Measurements from ENCODE around the gene ITGB3. TPM values are rescaled to one million over a fixed set of nuclear protein-coding genes. Genes with fewer than 3 reads are reported as not detected.

The ITGB3 gene
- total RNA-seq, 1 experiment from 2014 or later: 0.48 TPM

DNA sequence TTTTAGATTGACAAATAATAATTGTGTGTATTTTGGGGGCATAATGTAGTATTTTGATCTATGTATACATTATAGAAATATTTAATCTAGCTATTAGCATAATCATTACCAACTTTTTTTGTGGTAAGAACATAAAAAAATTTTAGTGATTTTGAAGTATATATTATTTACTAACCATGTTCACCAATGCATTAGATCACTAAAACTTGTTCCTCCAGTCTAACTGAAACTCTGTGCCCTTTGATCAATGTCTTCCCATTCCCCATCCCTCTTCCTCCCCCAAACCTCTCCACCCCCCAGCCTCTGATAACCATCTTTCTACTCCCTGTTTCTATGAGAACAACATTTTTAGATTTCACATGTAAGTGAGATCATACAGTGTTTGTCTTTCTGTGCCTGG lies 78.7 kb downstream of the ITGB3 start:
- peaks cover 23% of the 10 kb centered on the region for H3K9me3 Mint-ChIP-seq (ENCODE audit: unreplicated experiment)
- Histone ChIP-seq H3K36me3 (ENCODE audit: control insufficient read depth, insufficient read depth, low read length) (no peaks in the 10 kb centered on the region), H3K4me1 (peaks cover 14% of the 10 kb centered on the region), H3K4me3 (ENCODE audit: low read depth, low read length) (no peak overlapping the region), H3K27me3 (replicated peaks; ENCODE audit: control insufficient read depth, insufficient read depth, low read length) (no peaks in the 10 kb centered on the region), H3K9me3 (no peaks in the 10 kb centered on the region)
- DNase-seq: no peak
- TF ChIP-seq, protein P1, sequence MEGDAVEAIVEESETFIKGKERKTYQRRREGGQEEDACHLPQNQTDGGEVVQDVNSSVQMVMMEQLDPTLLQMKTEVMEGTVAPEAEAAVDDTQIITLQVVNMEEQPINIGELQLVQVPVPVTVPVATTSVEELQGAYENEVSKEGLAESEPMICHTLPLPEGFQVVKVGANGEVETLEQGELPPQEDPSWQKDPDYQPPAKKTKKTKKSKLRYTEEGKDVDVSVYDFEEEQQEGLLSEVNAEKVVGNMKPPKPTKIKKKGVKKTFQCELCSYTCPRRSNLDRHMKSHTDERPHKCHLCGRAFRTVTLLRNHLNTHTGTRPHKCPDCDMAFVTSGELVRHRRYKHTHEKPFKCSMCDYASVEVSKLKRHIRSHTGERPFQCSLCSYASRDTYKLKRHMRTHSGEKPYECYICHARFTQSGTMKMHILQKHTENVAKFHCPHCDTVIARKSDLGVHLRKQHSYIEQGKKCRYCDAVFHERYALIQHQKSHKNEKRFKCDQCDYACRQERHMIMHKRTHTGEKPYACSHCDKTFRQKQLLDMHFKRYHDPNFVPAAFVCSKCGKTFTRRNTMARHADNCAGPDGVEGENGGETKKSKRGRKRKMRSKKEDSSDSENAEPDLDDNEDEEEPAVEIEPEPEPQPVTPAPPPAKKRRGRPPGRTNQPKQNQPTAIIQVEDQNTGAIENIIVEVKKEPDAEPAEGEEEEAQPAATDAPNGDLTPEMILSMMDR (IDR thresholded peaks at IDR 0.05; ENCODE audit: insufficient read depth in 1 of 2, low read depth in 1 of 2, low read length in 1 of 2, severe bottlenecking in 1 of 2, unreplicated experiment in 1 of 2): no peak
- no TSS peak for BruUV-seq (replicated peaks)
- ChIA-PET CTCF (no interaction called here), POLR2A (no interaction called here)
- no peaks in the 10 kb centered on the region for H3K27me3 Mint-ChIP-seq (ENCODE audit: insufficient read depth, unreplicated experiment)
- no peak overlapping the region for H3K4me3 Mint-ChIP-seq (ENCODE audit: unreplicated experiment)
- intact Hi-C loops (cut with micrococcal nuclease; ENCODE audit: unreplicated experiment): no loop called here
- peaks cover 30% of the 10 kb centered on the region for H3K4me1 Mint-ChIP-seq (ENCODE audit: low read depth, unreplicated experiment)
- no peak overlapping the region for H3K27ac Mint-ChIP-seq (ENCODE audit: unreplicated experiment)
- peaks cover 9% of the 10 kb centered on the region for H3K36me3 Mint-ChIP-seq (ENCODE audit: insufficient read depth, unreplicated experiment)

DNA sequence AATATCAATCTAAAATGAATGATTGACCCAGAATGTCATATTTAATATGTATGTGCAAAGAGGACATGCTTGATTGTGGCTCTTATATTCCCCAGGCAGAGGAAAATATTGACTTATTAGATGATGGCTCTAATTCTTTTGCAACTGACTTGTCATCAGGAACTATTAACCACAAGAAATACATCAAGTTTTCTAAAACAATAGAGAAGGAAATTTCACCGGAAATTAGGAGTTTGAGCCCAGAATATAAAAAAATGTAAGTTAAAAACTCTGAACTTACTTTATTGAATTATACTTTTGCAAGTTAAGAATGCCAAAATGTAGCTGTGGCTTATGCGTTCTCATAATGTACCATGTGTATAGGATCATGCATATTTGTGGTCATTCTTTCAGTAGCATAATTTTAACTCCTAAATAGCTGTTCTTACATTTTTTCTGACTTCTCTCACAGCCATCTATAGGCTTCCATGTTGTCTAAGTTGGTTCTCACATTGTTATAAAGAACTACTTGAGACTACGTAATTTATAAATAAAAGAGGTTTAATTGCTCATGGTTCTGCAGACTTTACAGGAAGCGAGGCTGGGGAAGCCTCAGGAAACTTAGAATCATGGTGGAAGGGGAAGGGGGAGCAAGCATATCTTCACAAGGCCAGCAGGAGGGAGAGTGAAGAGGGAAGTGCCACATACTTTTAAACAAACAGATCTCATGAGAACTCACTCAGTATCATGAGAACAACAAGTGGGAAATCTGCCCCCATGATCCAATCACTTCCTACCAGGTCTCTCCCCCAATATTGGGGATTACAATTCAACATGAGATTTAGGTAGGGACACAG lies 81.7 kb downstream of the ITGB3 start:
- Histone ChIP-seq H3K36me3 (ENCODE audit: control insufficient read depth, insufficient read depth, low read length) (no peaks in the 10 kb centered on the region), H3K4me1 (no peaks in the 10 kb centered on the region), H3K9me3 (no peaks in the 10 kb centered on the region), H3K27me3 (replicated peaks; ENCODE audit: control insufficient read depth, insufficient read depth, low read length) (no peaks in the 10 kb centered on the region), H3K4me3 (ENCODE audit: low read depth, low read length) (no peak overlapping the region)
- TF ChIP-seq, protein P1 (IDR thresholded peaks at IDR 0.05; ENCODE audit: insufficient read depth in 1 of 2, low read depth in 1 of 2, low read length in 1 of 2, severe bottlenecking in 1 of 2, unreplicated experiment in 1 of 2): no peak
- H3K4me1 Mint-ChIP-seq (ENCODE audit: low read depth, unreplicated experiment): peaks cover 8% of the 10 kb centered on the region
- H3K4me3 Mint-ChIP-seq (ENCODE audit: unreplicated experiment): no peak overlapping the region
- no TSS peak for BruUV-seq (replicated peaks)
- H3K27me3 Mint-ChIP-seq (ENCODE audit: insufficient read depth, unreplicated experiment): no peaks in the 10 kb centered on the region
- intact Hi-C loops (cut with micrococcal nuclease; ENCODE audit: unreplicated experiment): no loop called here
- H3K27ac Mint-ChIP-seq (ENCODE audit: unreplicated experiment): no peak overlapping the region
- H3K36me3 Mint-ChIP-seq (ENCODE audit: insufficient read depth, unreplicated experiment): peaks cover 13% of the 10 kb centered on the region
- CTCF ChIA-PET: interaction anchor here (0.7 kb wide), 1 partner anchor 13 kb away, joined by 3 read pairs; no protein-coding TSS in a partner anchor
- H3K9me3 Mint-ChIP-seq (ENCODE audit: unreplicated experiment): peaks cover 23% of the 10 kb centered on the region
- DNase-seq: no peak
- POLR2A ChIA-PET: no interaction called here

DNA sequence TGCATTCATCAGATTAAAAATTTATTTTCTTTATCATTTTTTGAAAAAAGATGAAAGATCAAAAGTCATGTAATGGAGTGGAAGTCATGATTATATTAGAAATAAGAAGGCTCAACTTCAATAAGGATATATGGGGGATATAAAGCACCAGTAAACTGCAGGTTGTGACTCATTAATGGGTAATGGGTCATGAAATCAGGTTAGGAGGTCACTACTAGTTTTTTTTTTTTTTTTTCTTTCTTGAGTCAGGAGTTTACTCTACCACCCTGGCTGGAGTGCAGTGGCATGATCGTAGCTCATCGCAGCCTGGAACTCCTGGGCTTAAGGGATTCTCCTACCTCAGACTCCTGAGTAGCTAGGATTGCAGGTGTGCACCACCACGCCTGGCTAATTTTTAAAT lies 84.4 kb downstream of the ITGB3 start:
- intact Hi-C loops (cut with micrococcal nuclease; ENCODE audit: unreplicated experiment): no loop called here
- no peaks in the 10 kb centered on the region for H3K27me3 Mint-ChIP-seq (ENCODE audit: insufficient read depth, unreplicated experiment)

More for the DNA sequence above, 84.4 kb downstream of the ITGB3 start:
- BruUV-seq (replicated peaks): no TSS peak
- Histone ChIP-seq H3K36me3 (ENCODE audit: control insufficient read depth, insufficient read depth, low read length) (no peaks in the 10 kb centered on the region), H3K27me3 (replicated peaks; ENCODE audit: control insufficient read depth, insufficient read depth, low read length) (no peaks in the 10 kb centered on the region), H3K4me3 (ENCODE audit: low read depth, low read length) (no peak overlapping the region), H3K4me1 (no peaks in the 10 kb centered on the region), H3K9me3 (no peaks in the 10 kb centered on the region)
- Mint-ChIP-seq H3K27ac (ENCODE audit: unreplicated experiment) (no peak overlapping the region), H3K36me3 (ENCODE audit: insufficient read depth, unreplicated experiment) (peaks cover 4% of the 10 kb centered on the region), H3K9me3 (ENCODE audit: unreplicated experiment) (no peaks in the 10 kb centered on the region), H3K4me1 (ENCODE audit: low read depth, unreplicated experiment) (no peaks in the 10 kb centered on the region), H3K4me3 (ENCODE audit: unreplicated experiment) (no peak overlapping the region)
- TF ChIP-seq, protein P1 (IDR thresholded peaks at IDR 0.05; ENCODE audit: insufficient read depth in 1 of 2, low read depth in 1 of 2, low read length in 1 of 2, severe bottlenecking in 1 of 2, unreplicated experiment in 1 of 2): no peak
- ChIA-PET CTCF (interaction anchor here (0.6 kb wide), 2 partner anchors 50 to 358 kb away, joined by 6 read pairs; no protein-coding TSS in a partner anchor), POLR2A (no interaction called here)
- DNase-seq: no peak
